Osteocyte (in vitro differentiated cells): ENCODE data around the gene ACP7. TPM values are rescaled to one million over a fixed set of nuclear protein-coding genes. Genes with fewer than 3 reads are reported as not detected.
"Not testable (repeated sequence)": the region's sequence is repeated elsewhere in the genome, so short reads cannot be mapped to it uniquely, and the experiment has no call there.

Experiments
- DNase-seq: peaks from one replicate; pipeline ENCODE4 v3.0.0; 2021; ENCODE audit warnings: mixed read lengths; ENCODE audit not compliant: unreplicated experiment; ENCODE audit errors: extremely low spot score
- H3K27ac Mint-ChIP-seq: one replicate; pipeline ENCODE4 v1.8.0; 2021; ENCODE audit warnings: mild to moderate bottlenecking, mixed read lengths; ENCODE audit not compliant: unreplicated experiment
- H3K27me3 Mint-ChIP-seq: one replicate; pipeline ENCODE4 v1.8.0; 2021; ENCODE audit warnings: mixed read lengths; ENCODE audit not compliant: unreplicated experiment
- H3K36me3 Mint-ChIP-seq: one replicate; pipeline ENCODE4 v1.8.0; 2021; ENCODE audit warnings: mixed read lengths; ENCODE audit not compliant: unreplicated experiment
- H3K4me1 Mint-ChIP-seq: one replicate; pipeline ENCODE4 v1.8.0; 2021; ENCODE audit warnings: mixed read lengths; ENCODE audit not compliant: unreplicated experiment
- H3K4me3 Mint-ChIP-seq: one replicate; pipeline ENCODE4 v1.8.0; 2021; ENCODE audit warnings: mild to moderate bottlenecking, moderate library complexity, mixed read lengths; ENCODE audit not compliant: unreplicated experiment
- H3K9me3 Mint-ChIP-seq: one replicate; pipeline ENCODE4 v1.8.0; 2021; ENCODE audit warnings: mixed read lengths; ENCODE audit not compliant: unreplicated experiment
- total RNA-seq: library from RNA; stranded (reverse); gene quantifications from 2 replicates; pipeline ENCODE4 v1.2.1, GENCODE V29; 2021
- TF ChIP-seq, protein P1 (sequence below): fragments of 200-600 bp; sonication (generic); IDR thresholded peaks from 2 replicates; pipeline ENCODE4 v1.5.0; 2021; ENCODE audit warnings: antibody characterized with exemption, mild to moderate bottlenecking, moderate library complexity

Gene ACP7
- total RNA-seq, 1 donor from 2014 or later = not detected

- Mint-ChIP-seq H3K9me3 (no peaks in the 10 kb centered on the region), H3K27ac (no peak overlapping the region), H3K4me1 (peaks cover 38% of the 10 kb centered on the region), H3K27me3 (no peaks in the 10 kb centered on the region), H3K4me3 (no peak overlapping the region), H3K36me3 (no peaks in the 10 kb centered on the region)
- TF ChIP-seq, protein P1, sequence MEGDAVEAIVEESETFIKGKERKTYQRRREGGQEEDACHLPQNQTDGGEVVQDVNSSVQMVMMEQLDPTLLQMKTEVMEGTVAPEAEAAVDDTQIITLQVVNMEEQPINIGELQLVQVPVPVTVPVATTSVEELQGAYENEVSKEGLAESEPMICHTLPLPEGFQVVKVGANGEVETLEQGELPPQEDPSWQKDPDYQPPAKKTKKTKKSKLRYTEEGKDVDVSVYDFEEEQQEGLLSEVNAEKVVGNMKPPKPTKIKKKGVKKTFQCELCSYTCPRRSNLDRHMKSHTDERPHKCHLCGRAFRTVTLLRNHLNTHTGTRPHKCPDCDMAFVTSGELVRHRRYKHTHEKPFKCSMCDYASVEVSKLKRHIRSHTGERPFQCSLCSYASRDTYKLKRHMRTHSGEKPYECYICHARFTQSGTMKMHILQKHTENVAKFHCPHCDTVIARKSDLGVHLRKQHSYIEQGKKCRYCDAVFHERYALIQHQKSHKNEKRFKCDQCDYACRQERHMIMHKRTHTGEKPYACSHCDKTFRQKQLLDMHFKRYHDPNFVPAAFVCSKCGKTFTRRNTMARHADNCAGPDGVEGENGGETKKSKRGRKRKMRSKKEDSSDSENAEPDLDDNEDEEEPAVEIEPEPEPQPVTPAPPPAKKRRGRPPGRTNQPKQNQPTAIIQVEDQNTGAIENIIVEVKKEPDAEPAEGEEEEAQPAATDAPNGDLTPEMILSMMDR = no peak
- no peak for DNase-seq
Observed at GRCh38 chr19:39139971-39140453, 55.8 kb downstream of the ACP7 start.

- no peak for DNase-seq
- no peaks in the 10 kb centered on the region for H3K27me3 Mint-ChIP-seq
- TF ChIP-seq, protein P1 = no peak
- H3K27ac Mint-ChIP-seq = no peak overlapping the region
- no peaks in the 10 kb centered on the region for H3K36me3 Mint-ChIP-seq
- H3K4me1 Mint-ChIP-seq = peaks cover 38% of the 10 kb centered on the region
- no peaks in the 10 kb centered on the region for H3K9me3 Mint-ChIP-seq
- H3K4me3 Mint-ChIP-seq = no peak overlapping the region
Observed at GRCh38 chr19:39140594-39140993, 56.4 kb downstream of the ACP7 start.

DNA sequence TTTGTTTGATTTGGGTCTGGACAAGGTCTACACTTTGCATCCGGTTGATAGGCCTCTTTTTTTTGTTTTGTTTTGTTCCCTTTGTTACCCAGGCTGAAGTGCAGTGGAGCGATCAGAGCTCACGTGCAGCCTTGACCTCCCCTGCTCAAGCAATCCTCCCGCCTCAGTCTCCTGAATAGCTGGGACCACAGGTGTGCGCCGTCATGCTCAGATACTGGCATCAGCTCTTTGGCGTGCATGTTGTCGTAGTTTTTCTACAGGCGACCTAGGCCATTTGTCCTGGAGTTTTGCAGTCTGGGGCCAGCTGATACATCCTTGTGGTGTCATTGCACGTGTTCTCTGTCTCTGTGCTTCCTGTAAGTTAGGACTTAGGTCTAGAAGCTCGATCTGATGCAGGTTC is 57.8 kb downstream of the ACP7 start:
- H3K4me1 Mint-ChIP-seq = peaks cover 29% of the 10 kb centered on the region
- no peak overlapping the region for H3K4me3 Mint-ChIP-seq
- H3K9me3 Mint-ChIP-seq = no peaks in the 10 kb centered on the region
- no peaks in the 10 kb centered on the region for H3K36me3 Mint-ChIP-seq
- no peak overlapping the region for H3K27ac Mint-ChIP-seq
- H3K27me3 Mint-ChIP-seq = no peaks in the 10 kb centered on the region
- TF ChIP-seq, protein P1 = no peak
- DNase-seq = no peak

DNA sequence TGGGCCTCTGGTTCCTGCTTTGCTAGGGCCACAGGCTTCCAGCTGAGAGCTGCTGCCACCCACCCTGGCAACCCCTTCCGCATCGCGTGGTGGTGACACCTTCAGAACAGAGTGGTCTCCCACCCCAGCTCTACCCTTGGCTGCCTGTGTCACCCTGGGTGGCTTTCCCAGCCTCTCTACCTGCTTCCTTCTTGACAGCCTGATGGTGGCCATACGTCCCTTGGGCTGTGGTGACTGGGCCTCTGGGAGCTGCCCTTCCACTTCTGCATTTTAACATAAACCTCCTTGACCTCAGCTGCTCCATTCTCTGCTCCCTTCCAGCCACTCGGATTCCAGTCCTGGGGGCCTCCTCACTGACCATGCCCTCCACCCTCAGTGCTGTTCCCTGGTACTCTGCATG is 58.5 kb downstream of the ACP7 start:
- Mint-ChIP-seq H3K4me3 (no peak overlapping the region), H3K27ac (no peak overlapping the region), H3K4me1 (peaks cover 23% of the 10 kb centered on the region), H3K27me3 (no peaks in the 10 kb centered on the region), H3K9me3 (no peaks in the 10 kb centered on the region), H3K36me3 (no peaks in the 10 kb centered on the region)
- no peak for DNase-seq
- TF ChIP-seq, protein P1 = no peak

- H3K27ac Mint-ChIP-seq, H3K4me3 Mint-ChIP-seq, DNase-seq, H3K36me3 Mint-ChIP-seq, H3K9me3 Mint-ChIP-seq, H3K27me3 Mint-ChIP-seq: not testable (repeated sequence)
- peaks cover 21% of the 10 kb centered on the region for H3K4me1 Mint-ChIP-seq
Observed at GRCh38 chr19:39143757-39144289, 59.7 kb downstream of the ACP7 start.
